Muscle layer of colon (tissue), 2 donors: ENCODE data around the gene PNPLA6.

Source experiments
- H3K27ac ChIP-seq: one replicate; pipeline ENCODE4 v1.7.0; 2013; ENCODE audit warnings: low read depth, mild to moderate bottlenecking, low read length, moderate library complexity
- H3K27me3 ChIP-seq, 2 donors: one replicate each; pipeline ENCODE4 v1.7.0; 2013; ENCODE audit warnings: low read length in 2 of 2, mild to moderate bottlenecking in 2 of 2; ENCODE audit not compliant: insufficient read depth in 2 of 2, control insufficient read depth in 1 of 2
- H3K36me3 ChIP-seq: one replicate; pipeline ENCODE4 v1.7.0; 2013; ENCODE audit warnings: mild to moderate bottlenecking, low read length; ENCODE audit not compliant: insufficient read depth
- H3K4me1 ChIP-seq: one replicate; pipeline ENCODE4 v1.7.0; 2013; ENCODE audit warnings: mild to moderate bottlenecking, low read length; ENCODE audit not compliant: insufficient read depth
- H3K4me3 ChIP-seq, 2 donors: one replicate each; pipeline ENCODE4 v1.7.0; 2013; ENCODE audit warnings: low read length in 2 of 2, low read depth in 1 of 2, mild to moderate bottlenecking in 1 of 2, moderate library complexity in 1 of 2
- H3K9ac ChIP-seq: one replicate; pipeline ENCODE4 v1.7.0; 2013; ENCODE audit warnings: low read length
- H3K9me3 ChIP-seq: one replicate; pipeline ENCODE4 v1.7.0; 2013; ENCODE audit warnings: mild to moderate bottlenecking, low read length
- donor health status: abdominal sarcoma.
- donor health status: Adenocarcinoma of cecum.

Gene PNPLA6

DNA sequence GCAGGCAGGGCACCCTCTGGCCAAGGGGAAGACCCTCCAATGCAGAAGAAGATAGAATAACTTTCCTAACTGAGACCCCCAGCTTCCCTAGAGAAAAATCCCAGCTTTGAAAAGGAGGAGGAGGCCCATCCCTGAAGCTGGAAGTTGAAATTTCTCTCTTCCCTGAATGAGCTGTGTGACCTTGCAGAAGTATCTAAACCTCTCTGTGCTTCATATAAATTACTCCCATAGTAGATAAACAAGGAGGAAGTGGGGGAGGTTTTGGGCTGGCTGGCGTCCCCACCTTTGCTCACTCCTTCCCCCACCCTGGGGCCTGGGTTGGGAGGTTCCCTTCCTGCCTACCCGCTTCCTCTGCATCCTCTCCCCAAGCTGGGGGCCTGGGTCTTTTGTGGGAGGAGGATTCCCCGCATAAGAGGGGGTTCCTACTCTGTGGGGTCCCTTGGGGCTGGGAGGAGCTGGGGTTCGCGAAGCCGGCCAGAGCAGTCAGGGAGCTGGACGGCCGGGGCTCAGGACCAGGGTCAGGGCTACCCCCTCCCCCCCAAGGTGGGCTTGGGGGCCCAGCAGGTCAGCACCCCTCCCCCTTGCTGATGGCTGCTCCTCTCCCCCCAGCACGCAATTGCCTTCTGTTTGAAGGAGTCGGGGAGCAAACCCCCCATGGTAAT, 71.8 kb downstream of the PNPLA6 start:
- no peaks in the 10 kb centered on the region for H3K4me1 ChIP-seq
- H3K4me3 ChIP-seq = no peak overlapping the region
- no peak overlapping the region for H3K27ac ChIP-seq
- H3K27me3 ChIP-seq = peaks cover 0 to 15% of the 10 kb centered on the region in 2 donors
- H3K36me3 ChIP-seq = no peaks in the 10 kb centered on the region
- H3K9me3 ChIP-seq = no peaks in the 10 kb centered on the region
- H3K9ac ChIP-seq = no peak overlapping the region

DNA sequence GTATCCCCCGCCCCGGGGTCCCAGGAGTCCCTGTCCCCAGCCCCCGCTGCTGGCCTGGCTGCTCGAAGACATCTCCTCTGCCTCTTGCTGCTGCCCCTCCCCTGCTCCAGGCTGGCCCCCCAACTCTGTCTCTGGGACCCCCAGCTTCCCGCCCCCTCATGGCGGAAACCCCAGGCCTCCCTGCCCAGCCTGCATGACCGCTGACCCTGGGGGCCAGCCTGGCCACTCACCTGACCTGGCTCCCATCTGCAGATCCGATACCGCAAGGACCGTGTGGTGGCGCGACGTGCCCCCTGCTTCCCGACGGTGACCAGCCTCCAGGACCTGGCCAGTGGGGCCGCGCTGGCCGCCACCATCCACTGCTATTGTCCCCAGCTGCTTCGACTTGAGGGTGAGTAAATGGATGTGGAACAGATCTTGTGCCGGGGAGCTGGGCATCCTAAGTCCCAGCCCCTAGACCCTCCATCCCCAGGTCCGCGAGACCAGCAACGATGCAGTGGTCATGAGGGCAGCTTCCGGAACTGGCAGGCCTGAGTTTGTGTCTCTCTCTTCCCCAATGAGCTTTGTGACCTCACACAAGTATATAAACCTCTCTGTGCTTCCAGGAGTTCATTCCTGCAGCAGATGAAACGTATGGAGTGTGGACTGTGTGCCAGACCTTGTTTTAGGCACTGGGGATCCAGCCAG, 72.5 kb downstream of the PNPLA6 start:
- H3K4me3 ChIP-seq = no peak overlapping the region
- no peaks in the 10 kb centered on the region for H3K9me3 ChIP-seq
- no peak overlapping the region for H3K27ac ChIP-seq
- no peaks in the 10 kb centered on the region for H3K4me1 ChIP-seq
- no peak overlapping the region for H3K9ac ChIP-seq
- no peaks in the 10 kb centered on the region for H3K36me3 ChIP-seq
- H3K27me3 ChIP-seq = peaks cover 0 to 15% of the 10 kb centered on the region in 2 donors

DNA sequence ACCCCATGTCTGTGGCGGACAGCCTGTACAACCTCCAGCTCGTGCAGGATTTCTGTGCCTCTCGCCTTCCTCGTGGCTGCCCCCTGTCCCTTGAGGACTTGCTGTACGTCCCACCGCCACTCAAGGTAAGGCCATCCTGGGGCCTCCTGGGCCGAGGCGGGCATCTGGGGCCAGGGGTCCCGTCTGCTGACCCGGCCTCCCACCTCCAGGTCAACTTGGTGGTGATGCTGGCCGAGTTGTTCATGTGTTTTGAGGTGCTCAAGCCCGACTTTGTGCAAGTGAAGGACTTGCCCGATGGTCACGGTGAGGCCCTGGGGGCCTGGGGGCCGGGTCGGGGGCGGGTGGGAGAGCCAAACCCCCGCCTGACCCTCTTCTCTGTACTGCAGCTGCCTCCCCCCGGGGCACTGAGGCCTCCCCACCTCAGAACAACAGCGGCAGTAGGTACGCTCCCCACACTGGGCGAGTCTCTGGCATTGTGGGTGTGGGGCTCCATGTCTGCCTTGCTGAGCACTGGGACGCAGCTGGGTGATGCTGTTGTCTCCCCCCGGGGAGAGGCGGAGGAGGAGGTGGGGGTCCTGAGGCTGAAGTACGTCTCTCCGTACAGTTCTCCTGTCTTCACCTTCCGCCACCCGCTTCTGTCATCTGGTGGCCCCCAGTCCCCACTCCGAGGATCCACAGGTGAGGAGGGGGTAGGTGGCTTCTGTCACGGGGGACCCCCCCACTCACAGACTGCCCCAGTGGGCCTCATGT, 75.1 kb downstream of the PNPLA6 start:
- Histone ChIP-seq H3K9ac (no peak overlapping the region), H3K4me1 (no peaks in the 10 kb centered on the region), H3K27me3 (peaks cover 0 to 1% of the 10 kb centered on the region in 2 donors), H3K4me3 (no peak overlapping the region), H3K27ac (no peak overlapping the region), H3K9me3 (no peaks in the 10 kb centered on the region), H3K36me3 (no peaks in the 10 kb centered on the region)
